Measurements from ENCODE around the gene RPL10. TPM values are rescaled to one million over a fixed set of nuclear protein-coding genes. Genes with fewer than 3 reads are reported as not detected.

RPL10 gene
- total and polyA plus RNA-seq, 2 of the 13 experiments (the other 11 are each of a cell fraction or from before 2014, with no cell fraction given): 2,381 to 4,713 TPM

GRCh38 chrX:154398668-154399526, 720 bp downstream of the RPL10 start (continued):
- 0 out of 2 replicates have a peak, but pooled peaks have one; percentile 19 for TF ChIP-seq ZNF142 (CRISPR knock-in tag; IDR thresholded peaks at IDR 0.05)
- TF ChIP-seq PRMT3 (CRISPR knock-in tag; IDR thresholded peaks at IDR 0.05; ENCODE audit: borderline replicate concordance, low read depth): no peak
- TF ChIP-seq ZUFSP (CRISPR knock-in tag; IDR thresholded peaks at IDR 0.05; ENCODE audit: borderline replicate concordance): no peak
- TF ChIP-seq STAG1 (CRISPR knock-in tag; IDR thresholded peaks at IDR 0.05): peak; percentile 37
- TF ChIP-seq ATF2 (CRISPR knock-in tag; IDR thresholded peaks at IDR 0.05): no peak
- no peak for TF ChIP-seq SP140L (CRISPR knock-in tag; IDR thresholded peaks at IDR 0.05; ENCODE audit: borderline replicate concordance)
- no peak for TF ChIP-seq ZNF143 (CRISPR knock-in tag; IDR thresholded peaks at IDR 0.05)
- 0 out of 2 replicates have a peak, but pooled peaks have one; percentile 18 for TF ChIP-seq SALL2 (CRISPR knock-in tag; IDR thresholded peaks at IDR 0.05)
- TF ChIP-seq MXD4 (CRISPR knock-in tag; IDR thresholded peaks at IDR 0.05): 0 out of 2 replicates have a peak, but pooled peaks have one; percentile 2
- no peak for TF ChIP-seq TRIM24 (CRISPR knock-in tag; IDR thresholded peaks at IDR 0.05)
- TF ChIP-seq ZSCAN25 (CRISPR knock-in tag; IDR thresholded peaks at IDR 0.05): no peak
- no peak for TF ChIP-seq CREB1 (IDR thresholded peaks at IDR 0.05)
- TF ChIP-seq CREB1 (CRISPR knock-in tag; IDR thresholded peaks at IDR 0.05): no peak
- TF ChIP-seq AKNA (CRISPR knock-in tag; IDR thresholded peaks at IDR 0.05; ENCODE audit: borderline replicate concordance): no peak

All from HepG2 (cell line).